OCI-M1 (cell line): ENCODE measurements around the gene OR10P1.

Experiments used
- DNase-seq: peaks from one replicate; lab custom pipeline; 2025; lab: John Stamatoyannopoulos, UW

OR10P1 gene

DNA sequence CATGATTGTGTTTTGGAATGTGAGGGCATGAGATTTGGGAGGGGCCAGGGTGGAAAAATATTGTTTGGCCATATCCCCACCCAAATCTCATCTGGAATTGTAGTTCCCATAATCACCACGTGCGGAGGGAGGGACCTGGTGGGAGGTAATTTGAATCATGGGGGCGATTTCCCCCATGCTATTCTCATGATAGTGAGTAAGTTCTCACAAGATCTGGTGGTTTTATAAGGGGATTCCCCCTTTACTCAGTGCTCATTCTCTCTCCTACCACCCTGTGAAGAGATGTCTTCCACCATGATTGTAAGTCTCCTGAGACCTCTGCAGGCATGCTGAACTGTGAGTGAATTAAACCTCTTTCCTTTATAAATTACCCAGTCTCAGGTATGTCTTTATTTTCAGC is 15.7 kb downstream of the OR10P1 start:
- DNase-seq: no peak

DNA sequence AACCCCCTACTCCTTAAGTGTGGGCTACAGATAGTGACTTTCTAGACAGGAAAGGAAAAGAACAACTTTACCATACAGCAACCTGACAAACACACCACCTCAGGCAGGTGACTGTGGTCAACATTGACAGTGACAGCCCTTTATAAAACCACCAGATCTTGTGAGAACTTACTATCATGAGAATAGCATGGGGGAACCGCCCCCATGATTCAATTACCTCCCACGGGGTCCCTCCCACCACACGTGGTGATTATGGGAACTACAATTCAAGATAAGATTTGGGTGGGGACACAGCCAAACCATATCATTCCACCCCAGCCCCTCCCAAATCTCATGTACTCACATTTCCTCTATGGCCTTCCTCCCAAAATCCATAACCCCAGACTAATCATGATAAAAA is 16.3 kb downstream of the OR10P1 start:
- DNase-seq: peak; percentile 27

DNA sequence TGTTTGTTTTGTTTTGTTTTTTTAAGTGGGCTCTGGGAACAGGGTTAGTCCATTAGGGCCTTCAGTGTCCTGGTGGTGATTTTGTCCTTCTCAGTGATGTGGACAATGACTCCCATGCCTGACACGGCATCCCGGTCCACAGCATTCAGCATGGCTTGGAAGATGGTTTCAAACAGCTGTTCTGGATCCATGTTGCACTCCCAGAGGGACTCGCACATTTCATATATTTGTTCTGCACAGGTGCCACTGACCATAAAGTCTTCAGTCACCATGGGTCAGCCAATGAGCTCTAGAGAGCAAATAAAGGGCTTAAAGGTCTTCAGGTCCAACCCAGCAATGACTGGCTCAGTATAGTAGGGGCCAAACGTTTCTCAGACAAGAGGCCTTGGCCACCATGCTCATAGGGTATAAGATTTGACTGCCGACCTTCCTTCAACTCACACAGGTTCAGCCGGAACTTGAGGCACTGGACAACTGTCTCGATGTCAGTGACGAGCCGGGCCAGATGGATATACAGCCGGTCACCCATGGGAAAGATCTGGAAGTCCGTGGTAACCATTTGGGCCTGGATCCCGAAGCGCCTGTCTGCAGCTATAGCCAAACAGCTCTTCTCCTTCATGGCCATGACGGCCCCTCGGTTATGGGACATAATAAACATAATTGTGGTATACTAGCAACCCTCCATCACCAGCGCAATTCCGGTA is 18.0 kb downstream of the OR10P1 start:
- no peak for DNase-seq

DNA sequence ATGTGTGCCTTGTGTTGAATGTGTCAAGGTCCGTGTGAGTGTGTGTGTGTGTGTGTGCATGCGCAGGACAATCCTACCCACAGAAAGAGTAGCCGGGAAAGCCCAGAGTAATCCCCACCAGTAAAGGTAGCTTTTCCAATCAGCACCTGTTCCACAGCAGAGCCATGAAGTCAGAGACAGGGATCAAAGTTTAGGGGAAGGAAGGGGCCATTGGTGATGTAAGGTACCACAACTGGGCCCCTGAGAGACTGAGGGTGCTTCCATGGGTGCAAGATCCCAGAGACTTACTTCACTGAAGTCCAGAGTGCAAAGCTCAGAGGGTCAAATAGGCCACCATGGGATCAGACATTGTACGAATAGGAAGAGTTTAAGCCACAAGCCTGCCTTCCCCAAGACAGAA is 20.5 kb downstream of the OR10P1 start:
- DNase-seq: no peak

DNA sequence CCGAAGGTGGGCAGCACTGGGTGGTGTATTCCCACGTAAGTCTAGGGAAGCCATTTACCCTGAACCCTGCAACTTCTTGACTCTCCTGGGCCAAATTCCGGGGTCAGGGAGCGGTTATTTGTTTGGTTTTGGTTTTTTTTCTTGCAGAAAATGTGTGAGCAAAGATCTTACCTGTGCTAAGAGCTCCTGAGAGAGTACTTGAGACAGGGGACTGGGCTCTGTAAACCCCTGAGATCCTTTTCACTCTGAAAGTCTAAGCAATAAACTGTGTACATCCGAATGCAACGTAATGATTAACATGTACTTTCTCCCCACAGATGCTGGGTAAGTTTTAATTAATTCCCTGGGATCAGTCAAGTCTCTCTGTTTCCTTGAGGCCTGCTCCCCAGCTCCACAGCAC is 21.5 kb downstream of the OR10P1 start:
- no peak for DNase-seq

DNA sequence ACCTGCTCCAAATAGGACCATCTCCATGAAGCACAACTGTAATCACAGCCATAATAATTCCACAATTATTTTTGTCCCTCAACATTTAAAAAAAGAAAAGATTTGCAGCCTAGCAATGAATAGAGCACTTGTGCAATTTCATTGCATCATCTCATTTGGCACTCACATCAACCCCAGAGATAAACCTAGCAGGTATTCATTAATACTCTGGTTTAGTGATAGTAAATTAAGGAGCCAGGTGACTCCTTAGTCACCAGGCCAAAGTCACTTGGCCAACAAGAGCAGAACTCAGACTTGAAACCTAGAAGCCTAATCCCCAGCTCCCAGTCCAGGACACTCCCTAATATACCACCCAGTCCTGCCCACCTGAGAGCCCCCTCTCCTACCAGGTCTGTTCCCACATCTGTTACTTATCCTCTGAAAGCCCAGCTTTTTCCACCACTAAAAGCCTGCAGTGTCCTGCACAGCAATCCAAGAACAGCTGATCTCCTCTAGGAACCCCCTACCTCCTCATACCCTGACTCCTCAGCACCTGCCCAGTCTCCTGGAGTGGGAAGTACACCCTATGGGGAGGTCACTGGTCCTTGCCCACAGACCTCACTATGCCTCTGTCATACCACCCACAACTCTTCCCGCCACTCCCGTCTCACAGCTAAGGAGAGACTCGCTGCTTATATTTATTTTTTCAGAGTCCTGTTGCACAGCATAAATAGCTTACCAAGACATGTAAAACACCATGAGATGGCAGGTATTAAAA is 22.1 kb downstream of the OR10P1 start:
- no peak for DNase-seq

DNA sequence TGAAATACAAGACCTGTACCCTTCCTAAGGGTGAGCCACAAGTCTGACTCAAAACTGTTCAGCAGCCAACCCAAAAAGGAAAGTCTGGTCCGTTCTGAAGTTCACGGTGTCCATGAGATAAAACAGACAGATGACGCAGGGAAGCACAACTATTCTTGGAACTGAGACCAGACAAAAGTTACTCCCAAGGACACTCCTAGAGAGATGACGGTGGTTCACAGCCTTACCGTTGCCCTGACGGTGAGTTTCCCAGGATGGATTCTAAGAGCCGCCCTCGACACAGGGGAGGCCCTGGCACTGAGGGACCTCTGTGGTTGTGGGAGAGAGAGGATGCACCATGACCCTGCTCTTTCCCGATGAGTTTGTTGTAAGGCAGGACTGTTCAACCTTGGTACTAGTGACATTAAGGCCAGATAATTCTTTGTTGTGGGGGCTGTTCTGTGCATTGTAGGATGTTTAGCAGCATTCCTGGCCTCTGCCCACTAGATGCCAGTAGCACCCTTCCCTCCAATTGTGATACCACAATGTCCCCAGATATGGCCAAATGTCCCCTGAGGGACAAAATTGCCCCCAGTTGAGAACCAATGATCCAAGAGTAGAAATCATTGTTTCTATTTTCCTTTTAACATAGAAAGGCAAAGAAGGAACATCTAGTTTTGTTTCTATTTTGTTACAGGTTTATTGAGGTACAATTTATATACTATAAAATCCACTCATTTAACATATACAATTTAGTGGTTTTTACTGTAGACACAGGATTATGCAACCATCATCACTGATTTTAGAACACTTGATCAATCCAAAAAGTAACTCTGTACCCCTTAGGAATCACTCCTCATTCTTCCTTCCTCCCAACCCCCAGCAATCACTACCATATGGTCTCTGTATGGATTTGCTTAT is 23.0 kb downstream of the OR10P1 start:
- peak; percentile 55 for DNase-seq

DNA sequence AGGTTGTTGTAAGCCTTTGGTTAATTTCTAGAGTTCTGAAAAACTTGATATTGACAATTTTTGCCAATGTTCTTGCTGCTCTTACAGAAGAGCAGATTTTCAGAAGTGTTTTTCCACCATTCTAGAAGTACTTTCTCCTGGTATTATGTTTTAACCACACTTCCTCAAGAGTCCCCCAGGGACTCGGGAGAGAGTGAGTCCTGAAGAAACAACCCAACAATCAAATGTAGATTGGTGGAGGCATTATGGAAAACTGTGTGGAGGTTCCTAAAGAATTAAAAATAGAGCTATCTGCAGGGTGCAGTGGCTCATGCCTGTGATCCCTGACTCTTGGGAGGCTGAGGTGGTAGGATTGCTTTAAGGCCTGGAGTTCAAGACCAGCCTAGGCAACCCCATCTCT is 26.7 kb downstream of the OR10P1 start:
- no peak for DNase-seq

DNA sequence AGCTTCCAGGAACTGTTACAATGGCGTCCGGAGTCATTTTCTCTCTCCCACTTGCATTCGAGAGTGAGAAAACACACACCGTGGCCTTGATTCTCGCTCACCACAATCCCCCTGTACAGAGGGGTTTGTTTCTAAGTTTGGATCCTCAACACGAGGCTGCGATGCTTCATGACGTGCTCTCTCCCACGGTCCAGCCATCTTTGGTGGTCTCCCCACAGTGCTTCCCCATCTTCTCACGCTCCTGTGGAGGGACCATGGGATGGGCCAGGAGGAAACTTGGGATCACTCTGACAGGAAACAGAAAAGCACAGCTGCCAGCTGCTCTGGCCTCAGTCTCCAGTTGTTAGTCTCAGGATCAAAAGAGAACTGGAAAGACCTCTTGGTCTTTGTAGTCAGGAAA is 28.1 kb downstream of the OR10P1 start:
- no peak for DNase-seq

DNA sequence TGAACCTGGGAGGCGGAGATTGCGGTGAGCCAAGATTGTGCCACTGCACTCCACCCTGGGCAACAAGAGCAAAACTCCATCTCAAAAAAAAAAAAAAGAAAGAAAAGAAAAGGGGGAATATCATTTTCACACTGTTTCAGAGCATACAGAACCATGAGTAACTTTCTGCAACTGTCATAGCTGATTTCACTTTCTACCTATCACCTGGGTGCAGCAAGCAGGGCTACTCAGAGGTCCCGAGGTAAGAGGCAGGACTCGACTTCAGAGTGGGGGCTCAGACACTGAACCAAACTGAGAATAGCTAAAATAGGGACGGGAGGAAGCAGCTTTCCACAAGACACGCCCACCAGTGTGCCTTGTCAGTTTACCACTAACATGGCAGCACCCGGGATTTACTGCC is 29.8 kb downstream of the OR10P1 start:
- DNase-seq: no peak

DNA sequence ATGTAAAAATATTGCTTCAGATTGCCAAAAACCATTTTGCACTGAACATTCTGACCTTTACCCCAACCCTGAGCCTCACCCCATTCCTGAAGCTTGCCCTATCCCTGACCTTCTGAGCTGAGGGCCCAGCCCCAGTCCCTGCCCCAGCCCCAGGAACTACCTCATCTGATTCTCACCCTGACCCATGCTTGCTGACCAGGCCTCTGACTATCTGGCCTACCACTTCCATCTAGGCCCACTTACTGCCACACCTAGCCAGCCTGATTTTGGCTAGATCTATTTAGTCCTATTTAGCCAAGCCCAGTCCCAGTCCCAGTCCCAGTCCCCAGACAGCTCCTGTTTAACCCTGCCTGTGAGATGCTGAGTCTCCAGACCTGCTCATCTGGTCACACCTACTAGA is 33.6 kb downstream of the OR10P1 start:
- DNase-seq: no peak

DNA sequence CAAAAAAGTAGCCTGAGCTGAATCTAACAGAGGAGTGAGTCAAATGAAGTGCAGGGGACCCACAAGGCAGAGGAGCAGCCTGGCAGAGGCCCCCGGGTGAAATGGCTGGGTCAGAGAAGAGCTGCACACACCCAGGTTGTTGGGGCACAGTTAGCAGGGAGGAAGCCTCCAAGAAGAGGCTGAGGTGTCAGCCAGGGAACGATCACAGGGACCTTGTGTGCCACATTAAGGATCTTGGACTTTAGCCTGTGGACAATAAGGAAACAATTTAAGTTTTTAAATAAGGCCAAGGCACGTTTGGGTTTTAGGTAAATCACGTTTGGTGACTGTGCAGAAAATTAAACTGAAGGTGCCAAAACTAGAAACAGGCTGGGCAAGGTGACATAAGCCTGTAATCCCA is 35.1 kb downstream of the OR10P1 start:
- DNase-seq: no peak

DNA sequence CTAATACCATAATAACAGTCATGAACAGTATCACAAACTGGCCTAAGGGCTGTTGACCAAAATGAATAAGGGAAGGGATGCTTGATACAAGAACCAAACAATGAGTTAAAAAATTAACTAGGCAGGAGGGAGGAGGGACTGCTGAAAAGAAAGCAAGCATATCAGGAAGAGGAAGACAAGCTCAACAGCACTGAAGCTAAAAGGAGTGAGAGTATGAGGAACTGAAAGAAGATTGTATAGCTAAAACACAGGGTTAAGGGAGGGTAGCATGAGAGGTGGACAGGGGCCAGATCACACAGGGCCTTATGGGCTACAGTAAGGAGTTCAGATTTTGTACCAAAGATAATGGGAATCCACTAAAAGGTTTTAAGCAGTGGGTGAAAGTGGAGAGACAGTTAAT is 36.9 kb downstream of the OR10P1 start:
- DNase-seq: peak; percentile 12

DNA sequence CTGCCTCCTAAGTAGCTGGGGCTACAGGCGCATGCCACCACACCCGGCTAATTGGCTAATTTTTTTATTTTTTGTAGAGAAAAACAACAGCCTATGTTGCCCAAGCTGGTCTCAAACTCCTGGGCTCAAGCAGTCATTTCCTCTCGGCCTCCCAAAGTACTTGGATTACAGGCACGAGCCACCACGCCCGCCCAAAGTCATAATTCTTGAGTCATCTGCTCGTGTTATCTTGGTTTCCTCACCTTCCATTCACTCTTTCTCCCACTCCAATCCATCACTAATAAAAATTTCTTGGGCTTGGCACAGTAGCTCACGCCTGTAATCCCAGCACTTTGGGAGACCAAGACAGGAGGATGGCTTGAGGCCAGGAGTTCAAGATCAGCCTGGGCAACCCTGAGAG is 39.0 kb downstream of the OR10P1 start:
- no peak for DNase-seq

DNA sequence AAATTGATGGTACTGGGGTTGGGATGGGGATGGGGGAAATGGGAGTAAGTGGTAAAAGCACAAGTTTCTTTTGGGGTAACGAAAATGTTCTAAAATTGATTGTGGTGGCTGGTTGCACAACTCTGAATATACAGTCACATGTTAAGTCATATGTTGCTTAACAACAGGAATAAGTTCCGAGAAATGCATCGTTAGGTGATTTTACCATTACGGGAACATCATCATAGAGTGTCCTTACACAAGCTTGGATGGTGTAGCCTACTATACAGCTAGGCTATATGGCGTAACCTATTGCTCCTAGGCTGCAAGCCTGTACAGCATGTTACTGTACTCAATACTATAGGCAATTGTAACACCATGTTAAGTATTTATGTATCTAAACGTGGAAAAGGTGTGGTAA is 40.0 kb downstream of the OR10P1 start:
- DNase-seq: peak; percentile 20

DNA sequence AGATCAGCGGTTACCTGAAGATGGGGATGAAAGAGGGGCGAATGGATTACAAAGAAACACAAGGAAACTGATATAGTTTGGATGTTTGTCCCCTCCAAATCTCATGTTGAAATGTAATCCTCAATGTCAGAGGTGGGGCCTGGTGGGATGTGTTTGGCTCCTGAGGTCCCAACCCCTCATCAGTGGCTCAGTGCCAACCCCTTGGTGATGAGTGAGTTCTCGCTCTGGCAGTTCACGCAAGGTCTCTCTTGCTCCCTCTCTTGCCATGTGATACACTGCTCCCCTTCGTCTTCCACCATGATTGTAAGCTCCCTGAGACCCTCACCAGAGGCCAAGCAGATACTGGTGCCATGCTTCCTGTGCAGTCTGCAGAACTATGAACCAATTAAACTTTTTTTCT is 43.0 kb downstream of the OR10P1 start:
- DNase-seq: no peak

DNA sequence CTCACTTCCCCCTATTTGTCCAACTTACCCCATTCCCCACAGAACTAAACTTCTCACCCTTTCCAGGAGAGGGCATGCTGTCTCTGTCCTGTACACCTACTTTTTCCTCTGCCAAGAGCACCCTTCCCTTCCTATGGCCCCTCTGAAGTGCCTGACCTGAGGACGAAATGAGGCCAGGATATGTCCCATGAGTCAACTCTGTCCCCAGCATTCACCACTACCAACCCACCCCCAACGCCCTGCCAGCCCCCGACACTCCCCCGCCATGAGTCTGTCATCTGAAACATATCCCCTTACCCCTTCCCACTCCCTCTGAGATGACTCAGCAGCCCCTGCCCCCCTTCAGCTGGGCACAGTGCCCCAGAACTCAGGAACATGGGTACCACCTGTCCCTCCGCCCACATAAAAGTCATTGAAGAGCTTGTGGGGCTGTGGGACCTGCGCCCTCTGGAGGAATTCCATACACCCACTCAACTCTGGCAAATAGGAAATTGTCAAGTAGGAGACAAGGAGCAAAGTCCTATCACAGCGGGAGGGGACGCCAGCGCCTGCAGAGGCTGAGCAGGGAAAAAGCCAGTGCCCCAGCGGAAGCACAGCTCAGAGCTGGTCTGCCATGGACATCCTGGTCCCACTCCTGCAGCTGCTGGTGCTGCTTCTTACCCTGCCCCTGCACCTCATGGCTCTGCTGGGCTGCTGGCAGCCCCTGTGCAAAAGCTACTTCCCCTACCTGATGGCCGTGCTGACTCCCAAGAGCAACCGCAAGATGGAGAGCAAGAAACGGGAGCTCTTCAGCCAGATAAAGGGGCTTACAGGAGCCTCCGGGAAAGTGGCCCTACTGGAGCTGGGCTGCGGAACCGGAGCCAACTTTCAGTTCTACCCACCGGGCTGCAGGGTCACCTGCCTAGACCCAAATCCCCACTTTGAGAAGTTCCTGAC is 44.7 kb downstream of the OR10P1 start:
- peak; percentile 78 for DNase-seq

DNA sequence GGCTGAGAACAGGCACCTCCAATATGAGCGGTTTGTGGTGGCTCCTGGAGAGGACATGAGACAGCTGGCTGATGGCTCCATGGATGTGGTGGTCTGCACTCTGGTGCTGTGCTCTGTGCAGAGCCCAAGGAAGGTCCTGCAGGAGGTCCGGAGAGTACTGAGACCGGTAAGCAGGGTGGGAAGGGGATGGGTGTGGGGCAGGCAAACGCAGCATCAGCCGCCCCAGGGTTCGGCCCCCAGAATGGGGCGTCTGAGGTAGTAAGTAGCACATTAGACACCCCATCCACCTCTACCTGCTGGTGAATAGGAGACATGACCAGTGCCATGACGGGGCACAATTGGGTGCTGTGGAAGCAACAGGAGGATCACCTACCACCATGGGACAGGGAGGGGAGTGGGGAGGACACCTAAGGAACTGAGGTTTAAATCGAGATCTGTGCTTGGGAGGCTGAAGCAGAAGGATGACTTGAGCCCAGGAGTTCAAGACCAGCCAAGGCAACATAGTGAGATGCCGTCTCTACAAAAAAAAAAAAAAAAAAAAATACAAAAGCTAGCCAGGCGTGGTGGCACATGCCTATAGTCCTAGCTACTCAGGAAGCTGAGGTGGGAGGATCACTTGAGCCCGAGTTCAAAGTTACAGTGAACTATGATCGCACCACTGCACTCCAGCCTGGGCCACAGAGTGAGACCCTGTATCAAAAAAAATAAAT is 45.5 kb downstream of the OR10P1 start:
- DNase-seq: no peak

DNA sequence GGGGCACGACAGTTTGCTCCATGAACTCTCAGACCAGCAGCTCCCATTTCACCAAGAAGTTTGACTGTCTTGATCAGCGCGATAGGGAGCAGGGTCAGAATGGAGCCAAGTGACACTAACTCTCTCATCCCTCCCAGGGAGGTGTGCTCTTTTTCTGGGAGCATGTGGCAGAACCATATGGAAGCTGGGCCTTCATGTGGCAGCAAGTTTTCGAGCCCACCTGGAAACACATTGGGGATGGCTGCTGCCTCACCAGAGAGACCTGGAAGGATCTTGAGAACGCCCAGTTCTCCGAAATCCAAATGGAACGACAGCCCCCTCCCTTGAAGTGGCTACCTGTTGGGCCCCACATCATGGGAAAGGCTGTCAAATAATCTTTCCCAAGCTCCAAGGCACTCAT is 47.0 kb downstream of the OR10P1 start:
- DNase-seq: no peak

DNA sequence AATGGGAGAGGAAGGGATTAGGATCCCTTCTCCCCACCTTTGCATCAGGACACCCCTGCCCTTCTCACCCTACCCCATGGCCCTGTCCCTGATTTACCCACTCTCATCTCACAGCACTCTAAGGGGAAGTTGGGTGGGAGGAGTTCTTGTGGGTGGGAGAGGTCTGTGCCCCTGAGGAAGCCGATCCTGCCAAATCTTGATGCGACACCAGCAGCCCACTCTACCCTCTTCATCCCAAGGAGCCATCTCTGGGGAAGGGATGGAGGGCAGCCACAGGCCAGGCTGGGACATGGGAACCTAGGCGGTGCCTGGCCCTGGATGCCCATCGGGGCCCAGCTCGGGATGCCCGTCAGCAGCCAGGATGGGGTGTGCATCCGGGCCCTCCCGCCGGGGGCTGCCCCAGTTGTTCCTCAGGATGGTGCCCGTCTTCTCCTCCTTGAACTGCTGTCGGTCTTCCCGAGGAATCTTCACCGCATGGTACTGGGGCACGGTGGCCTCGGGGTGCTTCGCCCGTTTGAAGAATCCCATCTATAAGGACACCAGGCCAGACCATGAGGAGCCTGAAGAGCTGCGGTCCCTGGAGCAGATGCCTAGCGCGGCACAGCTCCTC is 48.2 kb downstream of the OR10P1 start:
- no peak for DNase-seq

DNA sequence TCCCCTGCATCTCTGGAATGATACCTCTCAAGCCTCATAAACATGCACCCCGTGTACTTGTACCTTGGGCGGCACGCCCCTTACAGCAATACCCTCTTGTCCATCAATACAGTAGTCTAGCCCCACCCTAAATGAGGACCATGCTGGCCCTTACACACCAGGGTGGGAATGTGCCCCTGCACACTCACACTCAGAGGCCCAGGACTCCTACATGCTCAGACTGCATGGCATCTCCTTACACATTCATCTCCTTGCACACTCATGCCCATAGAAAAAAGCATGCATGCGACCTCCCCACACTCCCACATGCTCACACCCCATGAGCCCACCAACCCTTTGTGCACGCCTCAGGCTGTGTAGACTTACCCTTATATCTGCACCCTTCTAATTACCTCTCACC is 49.0 kb downstream of the OR10P1 start:
- DNase-seq: no peak
